Measurements from ENCODE around the gene ZBTB32.

Gene ZBTB32

DNA sequence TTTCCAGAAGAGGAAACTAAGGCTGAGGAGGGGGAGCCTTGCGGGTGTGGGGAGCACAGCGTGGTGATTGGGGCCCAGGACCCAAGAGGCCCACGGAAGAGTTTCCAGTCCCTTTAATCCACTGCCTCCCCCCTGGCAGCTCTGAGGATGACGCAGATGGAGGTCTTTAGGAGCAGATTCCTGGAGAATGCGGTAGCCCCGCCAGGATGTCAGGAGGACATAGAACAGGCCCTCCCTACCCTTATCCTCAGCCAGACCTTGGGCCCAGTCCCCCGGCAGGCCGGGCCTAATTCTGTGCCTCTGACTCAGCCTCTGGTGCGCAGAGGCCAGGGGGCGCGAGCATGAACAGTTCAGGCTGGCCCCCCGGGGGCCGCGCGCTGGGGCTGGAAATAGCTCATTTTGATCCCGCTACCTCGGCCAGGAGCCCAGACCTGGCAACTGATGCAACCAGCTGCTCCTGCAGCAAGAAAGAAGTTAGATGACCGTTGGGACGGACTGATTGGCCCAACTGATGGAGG lies 52.9 kb downstream of the ZBTB32 start:
- peak overlapping the region; percentile 48 for H3K4me3 ChIP-seq (ENCODE audit: low read depth, low read length)
- peak; percentile 74 for DNase-seq (ENCODE audit: low read depth)
- no peak for TF ChIP-seq POLR2A (IDR thresholded peaks at IDR 0.05; ENCODE audit: extremely low read depth, insufficient read length)
- no peak for TF ChIP-seq MYC (IDR thresholded peaks at IDR 0.05; ENCODE audit: low read depth, low read length)
- TF ChIP-seq MAX (IDR thresholded peaks at IDR 0.05; ENCODE audit: low read depth, low read length) = no peak
- no peak for TF ChIP-seq CTCF (IDR thresholded peaks at IDR 0.05; ENCODE audit: low read depth, low read length)

GRCh38 chr19:35757749-35758608 lies 53.6 kb downstream of the ZBTB32 start, which contains the start of gene PROSER3:
TSS of gene PROSER3 (plus strand) at chr19:35758176. CDS start at chr19:35758216, 40 bp downstream.
- DNase-seq (ENCODE audit: low read depth) = peak; percentile 97
- TF ChIP-seq MAX (IDR thresholded peaks at IDR 0.05; ENCODE audit: low read depth, low read length) = peak; percentile 11; the same call in 1 of the 2 replicates
- TF ChIP-seq POLR2A (IDR thresholded peaks at IDR 0.05; ENCODE audit: extremely low read depth, insufficient read length) = peak; percentile 74
- TF ChIP-seq MYC (IDR thresholded peaks at IDR 0.05; ENCODE audit: low read depth, low read length) = 0 out of 2 replicates have a peak, but pooled peaks have one; percentile 33
- no peak for TF ChIP-seq CTCF (IDR thresholded peaks at IDR 0.05; ENCODE audit: low read depth, low read length)
- H3K4me3 ChIP-seq (ENCODE audit: low read depth, low read length) = peak within 1 kb of the TSS; percentile 87

GRCh38 chr19:35759697-35760096 lies 55.3 kb downstream of the ZBTB32 start:
- no peak overlapping the region for H3K4me3 ChIP-seq (ENCODE audit: low read depth, low read length)
- no peak for TF ChIP-seq POLR2A (IDR thresholded peaks at IDR 0.05; ENCODE audit: extremely low read depth, insufficient read length)
- TF ChIP-seq MYC (IDR thresholded peaks at IDR 0.05; ENCODE audit: low read depth, low read length) = no peak
- TF ChIP-seq MAX (IDR thresholded peaks at IDR 0.05; ENCODE audit: low read depth, low read length) = no peak
- no peak for TF ChIP-seq CTCF (IDR thresholded peaks at IDR 0.05; ENCODE audit: low read depth, low read length)
- DNase-seq (ENCODE audit: low read depth) = no peak

DNA sequence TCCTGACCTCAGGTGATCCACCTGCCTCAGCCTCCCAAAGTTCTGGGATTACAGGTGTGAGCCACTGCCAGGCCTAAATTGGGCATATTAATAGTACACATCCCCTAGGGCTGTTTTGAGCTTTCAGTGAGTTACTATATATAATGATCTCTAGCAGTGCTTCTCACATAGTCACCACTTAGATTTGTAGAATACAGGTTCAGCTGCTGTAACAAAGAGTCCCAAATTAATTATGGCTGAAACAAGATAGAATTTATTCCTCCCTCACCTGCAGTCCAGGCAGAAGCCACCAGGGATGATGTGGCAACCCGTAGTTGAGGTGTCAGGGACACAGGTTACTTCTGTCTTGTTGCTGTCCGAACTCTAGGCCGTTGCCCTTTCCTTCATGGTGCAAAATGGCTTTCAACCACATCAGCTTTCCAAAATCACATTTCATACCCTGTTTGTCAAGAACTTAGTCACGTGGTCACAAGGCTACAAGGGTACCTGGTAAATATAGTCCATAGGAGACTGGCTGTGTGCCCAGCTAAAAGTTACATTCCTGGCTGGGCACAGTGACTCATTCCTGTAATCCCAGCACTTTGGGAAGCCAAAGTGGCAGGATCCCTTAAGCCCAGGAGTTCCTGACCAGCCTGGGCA lies 56.5 kb downstream of the ZBTB32 start:
- no peak for TF ChIP-seq MYC (IDR thresholded peaks at IDR 0.05; ENCODE audit: low read depth, low read length)
- TF ChIP-seq MAX (IDR thresholded peaks at IDR 0.05; ENCODE audit: low read depth, low read length) = no peak
- TF ChIP-seq CTCF (IDR thresholded peaks at IDR 0.05; ENCODE audit: low read depth, low read length) = no peak
- no peak for TF ChIP-seq POLR2A (IDR thresholded peaks at IDR 0.05; ENCODE audit: extremely low read depth, insufficient read length)
- no peak for DNase-seq (ENCODE audit: low read depth)
- no peak overlapping the region for H3K4me3 ChIP-seq (ENCODE audit: low read depth, low read length)

DNA sequence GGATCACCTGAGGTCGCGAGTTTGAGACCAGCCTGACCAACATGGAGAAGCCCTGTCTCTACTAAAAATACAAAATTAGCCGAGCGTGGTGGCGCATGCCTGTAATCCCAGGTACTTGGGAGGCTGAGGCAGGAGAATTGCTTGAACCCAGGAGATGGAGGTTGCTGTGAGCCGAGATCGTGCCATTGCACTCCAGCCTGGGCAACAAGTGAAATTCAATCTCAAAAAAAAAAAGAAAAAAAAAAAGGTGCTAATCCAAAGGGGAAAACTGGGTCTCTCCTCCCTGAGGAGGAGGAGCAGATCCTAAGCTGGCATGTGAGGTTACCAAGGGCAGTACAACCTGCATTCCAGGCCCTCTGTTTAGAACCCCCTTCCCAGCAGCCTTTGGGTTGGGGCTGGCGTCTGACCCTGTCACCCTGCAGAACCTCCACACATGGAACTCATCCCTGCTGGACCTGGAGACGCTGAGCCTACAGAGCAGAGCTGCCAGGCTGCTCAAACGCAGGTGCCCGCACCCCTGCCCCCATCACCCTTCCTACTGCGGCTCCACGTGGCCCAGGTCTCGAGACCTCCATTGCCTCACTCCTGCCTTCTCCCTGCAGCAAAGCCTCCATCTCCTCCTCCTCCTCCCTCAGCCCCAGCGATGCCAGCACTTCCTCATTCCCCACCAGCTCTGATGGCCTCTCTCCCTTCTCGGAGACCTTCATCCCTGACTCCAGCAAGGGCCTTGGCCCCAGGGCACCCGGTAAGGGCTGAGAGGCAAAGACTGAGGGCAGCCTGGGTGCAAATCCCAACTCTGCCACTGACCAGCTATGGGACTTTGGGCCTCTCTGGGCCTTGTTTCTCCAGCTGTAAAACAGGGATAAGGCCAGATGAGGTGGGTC lies 60.3 kb downstream of the ZBTB32 start:
- no peak for DNase-seq (ENCODE audit: low read depth)
- no peak for TF ChIP-seq CTCF (IDR thresholded peaks at IDR 0.05; ENCODE audit: low read depth, low read length)
- no peak for TF ChIP-seq MAX (IDR thresholded peaks at IDR 0.05; ENCODE audit: low read depth, low read length)
- TF ChIP-seq MYC (IDR thresholded peaks at IDR 0.05; ENCODE audit: low read depth, low read length) = no peak
- TF ChIP-seq POLR2A (IDR thresholded peaks at IDR 0.05; ENCODE audit: extremely low read depth, insufficient read length) = no peak
- no peak overlapping the region for H3K4me3 ChIP-seq (ENCODE audit: low read depth, low read length)

Data from NB4 (cell line).